Measurements from ENCODE around the gene CDH8. TPM values are rescaled to one million over a fixed set of nuclear protein-coding genes. Genes with fewer than 3 reads are reported as not detected.
"Not testable (repeated sequence)": the region's sequence is repeated elsewhere in the genome, so short reads cannot be mapped to it uniquely, and the experiment has no call there.

Gene CDH8
- total and polyA plus RNA-seq, 4 donors, result 0.09 TPM; not detected in 3

DNA sequence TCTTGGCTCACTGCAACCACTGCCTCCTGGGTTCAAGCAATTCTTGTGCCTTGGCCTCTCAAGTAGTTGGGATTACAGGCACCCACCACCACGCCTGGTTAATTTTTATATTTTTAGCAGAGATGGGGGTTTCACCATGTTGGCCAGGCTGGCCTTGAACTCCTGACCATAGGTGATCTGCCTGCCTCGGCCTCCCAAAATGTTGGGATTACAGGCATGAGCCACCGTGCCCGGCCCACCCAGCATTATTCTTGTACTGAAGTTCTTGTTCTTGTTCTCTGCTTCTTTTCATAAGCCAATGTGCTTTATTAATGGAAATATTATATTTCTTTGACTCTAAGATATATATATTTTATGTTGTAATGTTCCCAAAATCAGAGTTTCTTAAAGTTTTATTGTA is 336.6 kb downstream of the CDH8 start:
- not testable (repeated sequence) for H3K27me3 ChIP-seq (ENCODE audit: control insufficient read depth in 4 of 4, insufficient read depth in 4 of 4, low read length in 3 of 4); H3K4me3 ChIP-seq (ENCODE audit: low read depth in 1 of 3, low read length in 3 of 3); H3K9ac ChIP-seq (ENCODE audit: low read depth in 1 of 2, low read length in 2 of 2); H3K4me1 ChIP-seq (ENCODE audit: control insufficient read depth in 4 of 4, insufficient read depth in 4 of 4, low read length in 3 of 4); H3K9me3 ChIP-seq (ENCODE audit: control insufficient read depth in 4 of 4, low read length in 3 of 4); H3K27ac ChIP-seq (ENCODE audit: low read depth in 1 of 2, low read length in 2 of 2); DNase-seq (ENCODE audit: low spot score); H3K36me3 ChIP-seq (ENCODE audit: control insufficient read depth in 4 of 4, insufficient read depth in 3 of 4, low read depth in 1 of 4, low read length in 3 of 4)
- 82% methylated on average over 4 of the region's 4 CpGs for WGBS

DNA sequence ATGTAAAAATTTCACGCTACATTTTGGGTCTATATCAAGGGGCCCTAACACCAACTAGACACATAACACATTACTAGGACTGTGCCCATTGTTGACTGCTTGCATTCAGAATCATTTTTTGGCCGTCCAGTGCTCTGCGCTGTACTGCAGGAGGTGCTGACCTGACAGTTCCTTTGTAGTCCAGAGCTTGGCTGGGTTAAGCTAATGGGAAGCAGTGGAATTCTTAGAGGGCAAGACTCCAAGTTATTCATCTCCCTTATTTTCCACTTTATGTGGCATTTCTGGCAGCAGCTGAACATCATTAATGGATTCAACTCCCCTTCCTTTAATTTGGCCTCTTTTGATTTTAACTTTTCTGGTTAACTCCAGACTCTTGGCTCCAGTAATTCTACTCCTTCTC is 351.7 kb downstream of the CDH8 start:
- WGBS, result 80% methylated on average over 3 of the region's 3 CpGs
- Histone ChIP-seq H3K27ac (ENCODE audit: low read depth in 1 of 2, low read length in 2 of 2) (no peak overlapping the region), H3K27me3 (ENCODE audit: control insufficient read depth in 4 of 4, insufficient read depth in 4 of 4, low read length in 3 of 4) (no peaks in the 10 kb centered on the region), H3K9me3 (ENCODE audit: control insufficient read depth in 4 of 4, low read length in 3 of 4) (no peaks in the 10 kb centered on the region), H3K9ac (ENCODE audit: low read depth in 1 of 2, low read length in 2 of 2) (no peak overlapping the region), H3K36me3 (ENCODE audit: control insufficient read depth in 4 of 4, insufficient read depth in 3 of 4, low read depth in 1 of 4, low read length in 3 of 4) (no peaks in the 10 kb centered on the region), H3K4me3 (ENCODE audit: low read depth in 1 of 3, low read length in 3 of 3) (no peak overlapping the region), H3K4me1 (ENCODE audit: control insufficient read depth in 4 of 4, insufficient read depth in 4 of 4, low read length in 3 of 4) (no peaks in the 10 kb centered on the region)
- TF ChIP-seq RAD21 (IDR thresholded peaks at IDR 0.05) (no peak), GABPA (IDR thresholded peaks at IDR 0.05 in 1 of 2, conservative IDR thresholded peaks at IDR 0.05 in 1 of 2) (no peak), SP1 (IDR thresholded peaks at IDR 0.05) (no peak), TAF1 (conservative IDR thresholded peaks at IDR 0.05) (no peak), EGR1 (IDR thresholded peaks at IDR 0.05; ENCODE audit: low read depth in 2 of 2) (no peak), JUND (IDR thresholded peaks at IDR 0.05) (no peak), YY1 (IDR thresholded peaks at IDR 0.05) (no peak), HNF4G (IDR thresholded peaks at IDR 0.05) (no peak), RXRA (IDR thresholded peaks at IDR 0.05) (no peak), CTCF (IDR thresholded peaks at IDR 0.05; ENCODE audit: low read depth, low read length, missing input control) (no peak), REST (IDR thresholded peaks at IDR 0.05) (no peak), FOXA1 (IDR thresholded peaks at IDR 0.05) (no peak)
- TF ChIP-seq, protein P1, sequence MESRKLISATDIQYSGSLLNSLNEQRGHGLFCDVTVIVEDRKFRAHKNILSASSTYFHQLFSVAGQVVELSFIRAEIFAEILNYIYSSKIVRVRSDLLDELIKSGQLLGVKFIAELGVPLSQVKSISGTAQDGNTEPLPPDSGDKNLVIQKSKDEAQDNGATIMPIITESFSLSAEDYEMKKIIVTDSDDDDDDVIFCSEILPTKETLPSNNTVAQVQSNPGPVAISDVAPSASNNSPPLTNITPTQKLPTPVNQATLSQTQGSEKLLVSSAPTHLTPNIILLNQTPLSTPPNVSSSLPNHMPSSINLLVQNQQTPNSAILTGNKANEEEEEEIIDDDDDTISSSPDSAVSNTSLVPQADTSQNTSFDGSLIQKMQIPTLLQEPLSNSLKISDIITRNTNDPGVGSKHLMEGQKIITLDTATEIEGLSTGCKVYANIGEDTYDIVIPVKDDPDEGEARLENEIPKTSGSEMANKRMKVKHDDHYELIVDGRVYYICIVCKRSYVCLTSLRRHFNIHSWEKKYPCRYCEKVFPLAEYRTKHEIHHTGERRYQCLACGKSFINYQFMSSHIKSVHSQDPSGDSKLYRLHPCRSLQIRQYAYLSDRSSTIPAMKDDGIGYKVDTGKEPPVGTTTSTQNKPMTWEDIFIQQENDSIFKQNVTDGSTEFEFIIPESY (IDR thresholded peaks at IDR 0.05), result no peak
- no peak for DNase-seq (ENCODE audit: low spot score)
